VCaP (cell line): ENCODE results near the gene PDE4D.

Experiments
- H3K27ac ChIP-seq: fragments of 450-650 bp; 2 replicates; pipeline ENCODE4 v1.5.1; 2017
- CTCF ChIP-seq: fragments of 450-650 bp; conservative IDR thresholded peaks from 2 replicates; pipeline ENCODE4 v1.5.1; 2017; ENCODE audit warnings: mild to moderate bottlenecking, moderate library complexity

The PDE4D gene

GRCh38 chr5:59115345-59115744, 778.2 kb downstream of the PDE4D start:
- H3K27ac ChIP-seq = no peak overlapping the region
- TF ChIP-seq CTCF = no peak

DNA sequence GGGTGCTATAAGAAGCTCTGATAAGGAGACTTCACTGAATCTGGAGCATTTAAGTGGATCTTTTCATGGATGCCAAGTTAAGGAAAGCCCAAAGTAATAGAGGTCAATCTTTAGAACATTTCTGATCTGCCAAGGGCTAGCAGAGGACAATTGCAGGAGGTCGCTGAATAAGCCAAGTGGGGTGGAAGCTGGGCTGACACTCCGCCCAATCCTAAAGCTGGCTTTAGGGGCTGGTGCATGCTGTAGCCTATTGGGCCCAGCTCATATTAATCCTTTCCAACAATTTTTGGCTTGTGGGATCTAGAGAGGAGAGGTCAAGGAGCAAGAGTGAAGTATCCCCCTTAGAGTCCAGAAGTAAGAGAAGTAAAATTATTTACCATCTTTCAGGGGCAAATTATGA, 784.1 kb downstream of the PDE4D start:
- no peak overlapping the region for H3K27ac ChIP-seq
- TF ChIP-seq CTCF = no peak

GRCh38 chr5:59107692-59108091, 785.8 kb downstream of the PDE4D start:
- peak overlapping the region; percentile 45 for H3K27ac ChIP-seq
- TF ChIP-seq CTCF = no peak

DNA sequence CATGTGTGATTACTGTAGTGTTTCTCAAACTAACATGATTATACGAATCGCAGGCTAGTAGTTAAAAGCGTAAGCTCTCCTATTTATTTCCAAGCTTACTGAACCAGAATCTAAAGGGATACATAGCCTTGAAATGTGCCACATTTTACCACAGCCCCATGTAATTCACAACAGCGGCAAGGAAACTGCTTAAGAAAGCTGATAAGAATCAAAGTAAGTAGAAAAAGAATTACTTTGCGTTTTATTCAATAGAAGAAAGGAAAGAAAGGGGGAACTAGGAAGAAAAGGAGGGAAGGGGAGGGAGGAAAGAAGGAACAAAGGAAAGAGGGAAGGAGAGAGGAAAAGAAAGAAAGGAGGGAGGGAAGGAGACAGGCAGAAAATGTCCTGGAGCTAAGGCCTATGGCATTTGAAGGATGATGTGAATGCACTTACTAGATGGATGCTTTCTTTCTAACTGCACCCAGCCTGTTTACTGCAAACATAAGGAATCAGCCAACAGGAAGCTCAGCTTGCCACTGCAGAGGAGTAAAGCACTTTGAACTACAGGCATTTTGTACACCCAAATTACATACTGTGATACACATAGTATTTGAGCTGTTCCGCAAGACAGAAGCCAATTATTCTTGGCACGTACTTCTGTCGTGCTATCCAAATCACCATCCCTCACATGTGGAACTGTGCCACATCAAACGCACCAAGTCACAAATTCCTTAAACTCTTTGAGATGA, 789.0 kb downstream of the PDE4D start:
- TF ChIP-seq CTCF = no peak
- H3K27ac ChIP-seq = peak overlapping the region; percentile 67

DNA sequence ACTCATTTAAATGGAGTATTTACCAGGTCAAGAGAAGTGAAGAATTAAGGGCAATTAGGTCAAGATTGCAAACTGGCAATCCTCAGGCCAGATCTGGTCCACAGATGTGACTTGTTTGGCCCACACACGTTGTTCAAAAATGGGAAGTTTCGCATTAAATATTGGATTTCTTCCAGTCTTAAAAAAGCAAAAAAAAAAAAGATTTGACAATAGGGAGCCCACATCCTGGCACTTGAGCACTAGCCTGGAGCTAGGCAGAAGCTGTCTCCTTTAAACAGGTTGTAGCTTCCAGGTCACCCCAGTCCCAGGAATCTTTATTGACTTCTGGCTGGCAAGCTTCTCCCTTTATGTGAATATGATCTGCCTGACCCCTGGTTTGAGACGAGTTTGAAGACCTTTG, 790.2 kb downstream of the PDE4D start:
- TF ChIP-seq CTCF = no peak
- H3K27ac ChIP-seq = peak overlapping the region; percentile 67

GRCh38 chr5:59102437-59102836, 791.1 kb downstream of the PDE4D start:
- TF ChIP-seq CTCF = no peak
- no peak overlapping the region for H3K27ac ChIP-seq

DNA sequence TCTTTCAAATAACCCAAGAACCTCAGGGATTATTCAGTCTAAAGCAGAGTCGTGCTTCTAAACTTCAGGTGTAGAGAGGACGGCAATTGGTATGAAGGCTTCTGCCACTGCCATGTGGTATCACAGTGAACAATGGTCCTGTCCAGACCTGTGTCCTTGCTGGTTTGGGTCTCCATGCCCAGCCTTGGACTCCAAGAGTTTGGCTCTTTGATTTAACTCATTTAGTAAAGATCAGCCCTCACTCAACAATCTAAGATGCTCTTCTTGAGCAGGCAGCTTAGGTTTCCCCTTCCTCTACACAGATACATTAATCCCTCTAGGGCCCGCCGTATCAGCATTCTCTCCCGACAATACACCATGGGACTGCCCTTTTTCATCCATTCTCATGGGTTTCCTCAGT, 792.7 kb downstream of the PDE4D start:
- TF ChIP-seq CTCF = no peak
- H3K27ac ChIP-seq = no peak overlapping the region
